Left kidney (tissue), 2 donors: ENCODE data around the gene NADK. TPM values are rescaled to one million over a fixed set of nuclear protein-coding genes. Genes with fewer than 3 reads are reported as not detected.
"Not testable (repeated sequence)": the region's sequence is repeated elsewhere in the genome, so short reads cannot be mapped to it uniquely, and the experiment has no call there.

Experiments
- DNase-seq: peaks from one replicate; pipeline ENCODE4 v3.0.0-alpha.2; 2013
- polyA plus RNA-seq: library from polyadenylated mRNA; unstranded; fragments of 120-200 nt; gene quantifications from one replicate; pipeline ENCODE4 v1.2.1, GENCODE V29; 2013; ENCODE audit not compliant: insufficient read length

Gene NADK
- polyA plus RNA-seq, 1 donor, result 44.3 TPM

DNA sequence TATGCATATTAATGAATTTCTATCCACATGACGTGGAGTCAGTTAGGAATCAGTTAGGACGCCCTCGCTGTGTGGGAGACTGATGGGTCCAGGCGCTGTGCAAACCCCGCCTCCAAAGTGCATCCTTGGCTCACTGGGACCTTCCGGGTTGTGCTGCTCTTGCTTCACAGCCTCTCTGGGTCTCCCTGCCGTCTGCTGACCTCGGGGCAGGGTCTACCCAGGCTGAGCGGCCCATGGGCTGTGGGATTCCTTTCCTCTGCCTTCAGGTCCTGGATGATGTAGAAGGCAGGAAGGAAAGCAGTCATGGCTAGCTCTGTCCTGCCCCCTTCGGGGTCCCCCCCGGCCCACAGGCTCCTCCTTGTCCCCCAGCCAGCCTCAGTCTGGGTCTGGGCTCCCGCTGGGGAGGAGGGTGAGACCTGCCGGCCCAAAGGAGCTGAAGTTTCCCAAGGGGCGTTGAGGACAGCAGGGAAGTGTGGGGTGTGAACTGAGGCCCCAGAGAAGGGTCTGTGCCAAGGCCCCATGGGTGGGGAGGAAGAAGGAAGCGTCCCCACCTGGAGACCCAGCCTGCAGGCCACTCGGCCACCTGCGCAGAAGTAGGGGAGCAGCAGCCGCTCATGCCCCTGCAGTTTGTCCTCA, 29.5 kb downstream of the NADK start:
- no peak for DNase-seq

DNA sequence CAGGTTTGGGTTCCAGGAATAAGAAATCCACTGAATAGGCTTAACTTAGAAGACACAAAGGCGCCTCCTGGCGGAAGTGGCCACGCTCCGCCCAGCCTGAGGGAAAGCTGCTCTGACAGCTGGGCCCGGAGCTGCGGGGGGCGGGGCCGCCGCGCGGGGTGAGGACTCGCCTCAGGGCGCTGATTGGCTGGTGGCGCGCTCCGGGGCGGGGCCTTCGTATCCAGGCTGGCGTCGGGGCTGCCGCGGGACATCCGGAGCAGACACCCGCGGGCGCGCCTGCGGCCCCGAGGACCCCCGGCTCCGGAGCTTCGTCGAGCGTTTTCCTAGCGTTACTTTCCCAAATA, 31.7 kb downstream of the NADK start:
- DNase-seq, result not testable (repeated sequence)

- peak; percentile 36 for DNase-seq
Observed at GRCh38 chr1:1745651-1746565, 32.4 kb downstream of the NADK start.

- DNase-seq, result not testable (repeated sequence)
Observed at GRCh38 chr1:1742529-1742928, 35.7 kb downstream of the NADK start.

DNA sequence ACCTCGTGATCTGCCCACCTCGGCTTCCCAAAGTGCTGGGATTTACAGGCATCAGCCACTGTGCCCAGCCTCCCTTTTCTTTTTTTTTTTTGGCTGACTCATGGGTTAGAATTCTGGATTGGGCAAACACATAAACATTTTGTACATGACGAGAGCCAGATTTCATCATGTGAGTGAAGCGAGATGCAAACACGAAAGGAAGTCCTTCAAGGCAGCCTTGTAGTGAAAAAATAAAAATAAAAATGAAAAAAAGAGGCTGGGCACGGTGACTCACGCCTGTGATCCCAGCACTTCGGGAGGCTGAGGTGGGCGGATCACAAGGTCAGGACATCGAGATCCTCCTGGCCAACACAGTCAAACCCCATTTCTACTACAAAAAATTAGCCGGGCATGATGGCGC, 37.3 kb downstream of the NADK start:
- DNase-seq, result not testable (repeated sequence)

DNA sequence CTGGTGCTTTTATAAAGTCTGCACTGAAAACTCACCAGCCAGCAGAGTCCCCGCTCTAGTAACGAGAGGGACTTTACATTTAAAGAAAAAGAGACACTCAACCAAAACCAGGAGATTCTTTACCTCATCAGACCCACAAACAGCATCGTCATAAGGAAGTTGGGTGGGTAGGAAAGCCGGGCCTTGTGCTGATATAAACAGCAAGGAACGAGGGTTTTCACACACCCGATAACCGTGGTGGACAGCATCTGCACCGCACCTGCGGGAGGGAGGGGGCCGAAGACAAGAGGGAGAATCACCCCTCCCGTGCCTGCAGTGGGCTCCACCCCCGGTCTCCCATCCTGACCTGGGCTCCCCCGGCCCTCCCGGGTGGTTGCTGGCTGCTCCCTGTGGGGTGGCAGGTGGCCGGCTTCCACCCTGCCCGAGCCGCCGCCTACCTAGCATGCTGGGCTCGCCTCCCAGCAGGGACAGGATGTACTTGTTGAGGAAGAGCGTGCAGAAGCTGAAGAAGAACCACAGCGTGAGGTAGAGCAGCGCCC, 39.4 kb downstream of the NADK start:
- not testable (repeated sequence) for DNase-seq

DNA sequence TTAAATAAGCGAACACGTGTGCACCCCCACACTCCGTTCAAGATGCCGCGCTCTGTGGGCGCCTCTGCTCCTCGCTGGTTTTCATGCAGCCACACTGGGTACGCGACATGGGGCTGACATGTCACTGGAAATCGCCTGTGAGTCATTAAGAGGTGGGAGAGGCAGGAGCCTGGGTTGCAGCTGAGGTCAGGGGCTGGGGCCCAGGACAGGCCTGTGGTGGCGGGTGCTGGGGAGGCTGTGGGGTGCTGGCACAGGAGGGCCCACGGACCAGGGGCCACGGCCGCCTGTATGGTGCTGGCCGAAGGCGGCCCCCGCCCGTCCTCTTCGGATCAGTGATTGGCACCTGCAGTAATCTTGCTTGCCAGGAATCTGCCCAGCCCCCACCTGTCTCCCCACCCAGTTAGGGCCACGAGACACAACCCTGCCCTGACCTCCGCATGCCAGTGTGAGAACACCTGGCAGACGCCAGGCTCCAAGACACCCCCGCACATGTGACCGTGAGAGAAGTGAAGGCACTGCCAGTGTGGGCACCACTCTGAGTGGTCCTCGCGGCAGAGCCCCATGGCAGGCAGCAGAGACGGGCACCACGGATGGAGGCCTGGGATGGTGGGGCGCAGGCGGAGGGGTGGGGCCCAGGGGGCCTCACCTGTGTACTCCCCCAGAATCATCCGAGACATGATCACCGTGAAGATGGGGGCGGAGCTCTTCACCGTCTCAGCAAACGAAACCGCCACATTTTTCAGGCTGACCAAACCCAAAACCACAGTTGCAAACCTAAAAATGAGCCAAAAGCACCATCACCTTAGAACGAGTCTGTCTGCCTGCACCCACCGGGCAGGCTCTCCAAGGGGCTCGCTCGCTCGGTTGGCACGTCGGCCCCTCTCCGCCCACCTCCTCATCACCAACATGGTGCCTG, 40.3 kb downstream of the NADK start:
- DNase-seq, result not testable (repeated sequence)

DNA sequence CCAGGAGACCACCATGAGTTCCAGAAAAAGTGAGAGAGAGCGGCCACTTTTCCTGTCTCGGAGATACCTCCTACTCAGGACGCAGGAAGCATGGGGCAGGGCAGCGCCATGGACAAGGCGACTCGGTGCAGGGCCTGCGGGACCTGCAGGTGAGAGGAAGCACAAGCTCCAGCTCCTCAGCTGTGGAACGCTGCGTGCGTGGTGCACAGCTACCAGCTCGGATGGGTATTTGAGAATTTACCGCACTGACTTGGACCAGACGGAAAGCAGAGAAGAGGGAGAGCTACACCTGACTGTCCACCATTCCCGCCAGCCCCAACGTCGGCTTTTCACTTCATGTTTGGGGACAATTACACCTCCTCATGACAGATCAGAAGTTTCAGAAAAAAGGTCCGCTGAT, 45.9 kb downstream of the NADK start:
- DNase-seq, result no peak

- no peak for DNase-seq
Observed at GRCh38 chr1:1730870-1731269, 47.4 kb downstream of the NADK start.

GRCh38 chr1:1730230-1730629, 48.0 kb downstream of the NADK start:
- DNase-seq, result not testable (repeated sequence)

DNA sequence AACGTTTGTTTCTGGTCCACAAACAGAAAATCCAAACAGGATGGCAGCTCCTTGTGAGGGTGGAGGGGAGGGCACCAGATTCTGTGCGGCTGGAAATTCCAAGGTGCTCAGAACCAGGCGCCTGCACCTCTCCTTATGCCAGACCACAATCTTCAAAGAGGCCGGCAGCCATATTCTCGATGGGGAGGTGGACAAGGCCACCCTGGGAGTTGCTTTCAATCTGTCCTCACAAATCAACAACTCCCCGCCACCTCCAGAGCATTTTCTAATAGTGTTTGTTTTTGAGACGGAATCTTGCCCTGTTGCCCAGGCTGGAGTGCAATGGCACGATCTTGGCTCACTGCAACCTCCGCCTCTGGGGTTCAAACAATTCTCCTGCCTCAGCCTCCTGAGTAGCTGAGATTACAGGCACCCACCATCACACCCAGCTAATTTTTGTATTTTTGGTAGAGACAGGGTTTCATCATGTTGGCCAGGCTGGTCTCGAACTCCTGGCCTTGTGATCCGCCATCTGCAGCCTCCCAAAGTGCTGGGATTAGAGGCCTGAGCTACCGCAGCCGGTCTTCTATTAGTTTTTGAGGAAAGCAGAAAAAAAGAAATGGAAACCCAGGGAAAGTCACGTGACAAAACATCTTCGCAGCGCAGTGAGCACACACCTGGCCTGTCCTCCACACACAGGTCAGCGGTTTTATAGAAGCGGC, 49.0 kb downstream of the NADK start:
- not testable (repeated sequence) for DNase-seq

GRCh38 chr1:1728308-1729005, 49.8 kb downstream of the NADK start:
- DNase-seq, result not testable (repeated sequence)

DNA sequence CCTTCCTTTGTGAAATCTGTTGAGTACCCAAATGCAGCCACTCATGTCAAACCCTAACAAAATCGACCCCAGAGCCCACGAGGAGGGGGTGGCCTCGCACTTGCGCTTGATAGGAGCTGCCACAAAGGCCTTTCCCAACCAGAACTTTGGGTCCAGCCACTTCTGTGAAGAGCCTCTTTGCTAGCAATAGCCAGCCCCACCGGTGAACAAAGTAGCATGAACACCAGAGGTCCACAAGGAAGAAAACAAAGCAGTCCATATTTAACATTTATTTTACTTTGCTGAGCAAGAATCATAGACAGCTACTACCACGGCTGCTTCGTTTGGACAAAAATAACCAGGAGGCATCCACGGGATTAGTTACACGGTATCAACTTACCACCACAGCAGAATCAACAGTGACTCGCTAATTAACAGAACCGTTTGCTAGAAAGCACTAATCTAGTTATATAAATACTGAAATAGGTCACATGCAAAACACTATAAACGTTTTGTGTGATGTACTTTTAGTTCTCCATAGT, 51.1 kb downstream of the NADK start:
- not testable (repeated sequence) for DNase-seq

DNA sequence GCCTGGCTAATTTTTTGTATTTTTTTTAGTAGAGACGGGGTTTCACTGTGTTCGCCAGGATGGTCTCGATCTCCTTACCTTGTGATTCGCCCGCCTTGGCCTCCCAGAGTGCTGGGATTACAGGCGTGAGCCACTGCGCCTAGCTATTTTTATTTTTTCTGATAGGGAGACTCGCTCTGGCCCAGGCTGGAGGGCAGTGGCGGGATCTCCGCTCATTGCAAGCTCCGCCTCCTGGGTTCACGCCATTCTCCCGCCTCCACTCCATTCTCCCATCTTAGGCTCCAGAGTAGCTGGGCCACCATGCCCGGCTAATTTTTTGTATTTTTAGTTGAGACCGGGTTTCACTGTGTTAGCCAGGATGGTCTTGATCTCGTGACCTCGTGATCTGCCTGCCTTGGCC, 52.2 kb downstream of the NADK start:
- DNase-seq, result not testable (repeated sequence)

- peak; percentile 99 for DNase-seq
Observed at GRCh38 chr1:1724035-1724864, 54.0 kb downstream of the NADK start, which contains the start of gene CDK11A. Gene CDK11A (minus strand): TSS chr1:1724357. CDS start chr1:1722818, 1,539 bp downstream.

- DNase-seq, result no peak
Observed at GRCh38 chr1:1721201-1721600, 57.1 kb downstream of the NADK start.

DNA sequence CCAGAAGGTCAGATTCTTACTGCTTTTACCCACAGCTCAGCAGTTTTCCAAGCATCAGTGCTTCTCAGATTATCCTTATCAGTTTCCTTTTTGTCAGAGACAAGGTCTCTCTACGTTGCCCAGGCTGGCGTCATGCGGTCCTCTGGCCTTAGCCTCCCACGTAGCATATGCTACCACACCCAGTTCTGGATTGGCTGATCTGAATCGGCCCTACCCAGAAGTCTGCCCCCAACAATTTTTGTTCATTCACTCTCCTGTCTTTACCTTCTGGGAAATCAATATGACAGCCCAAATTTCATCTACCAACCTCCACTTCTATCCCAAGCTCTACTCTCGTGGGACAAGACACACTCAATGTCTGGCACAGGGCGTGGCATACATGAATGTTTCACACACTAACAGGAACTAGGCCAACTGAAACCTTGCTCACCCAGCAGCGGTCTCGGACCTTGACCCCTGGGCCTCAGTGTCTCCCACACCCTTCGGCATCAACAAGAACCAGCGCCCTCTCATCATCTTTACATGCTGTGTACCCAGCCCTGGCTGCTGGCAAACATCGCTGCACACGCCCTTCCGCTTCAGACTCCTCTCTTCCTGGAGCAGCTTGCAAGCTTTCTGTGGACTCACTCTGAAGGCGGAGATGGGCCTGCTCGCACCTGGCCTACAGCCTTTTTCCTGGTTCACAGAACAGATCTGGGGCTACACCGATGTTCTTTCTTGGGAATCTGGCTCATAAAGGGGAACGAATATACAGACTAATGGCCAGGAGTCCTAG, 63.0 kb downstream of the NADK start:
- DNase-seq, result not testable (repeated sequence)

- not testable (repeated sequence) for DNase-seq
Observed at GRCh38 chr1:1707897-1708296, 70.4 kb downstream of the NADK start.

- not testable (repeated sequence) for DNase-seq
Observed at GRCh38 chr1:1707241-1707640, 71.0 kb downstream of the NADK start.
